Fibroblast of villous mesenchyme (primary cell): ENCODE measurements around the gene LAG3. TPM values are rescaled to one million over a fixed set of nuclear protein-coding genes. Genes with fewer than 3 reads are reported as not detected.

Experiments used
- DNase-seq: peaks from one replicate; pipeline ENCODE4 v3.0.0-alpha.2; 2010; ENCODE audit warnings: low read depth
- H3K4me3 ChIP-seq: 2 replicates; pipeline ENCODE4 v1.5.1; 2011; ENCODE audit warnings: low read depth, mild to moderate bottlenecking, low read length
- CTCF ChIP-seq: IDR thresholded peaks from 2 replicates; pipeline ENCODE4 v1.5.1; 2012; ENCODE audit warnings: low read depth, mild to moderate bottlenecking, low read length; ENCODE audit not compliant: insufficient read depth
- total RNA-seq: library from RNA; depleted of rRNA; stranded (reverse); fragments of >200 nt; gene quantifications from 2 replicates; pipeline ENCODE4 v1.2.3, GENCODE V29; 2012

LAG3 gene
- total RNA-seq, 1 donor, result 0.43 TPM

DNA sequence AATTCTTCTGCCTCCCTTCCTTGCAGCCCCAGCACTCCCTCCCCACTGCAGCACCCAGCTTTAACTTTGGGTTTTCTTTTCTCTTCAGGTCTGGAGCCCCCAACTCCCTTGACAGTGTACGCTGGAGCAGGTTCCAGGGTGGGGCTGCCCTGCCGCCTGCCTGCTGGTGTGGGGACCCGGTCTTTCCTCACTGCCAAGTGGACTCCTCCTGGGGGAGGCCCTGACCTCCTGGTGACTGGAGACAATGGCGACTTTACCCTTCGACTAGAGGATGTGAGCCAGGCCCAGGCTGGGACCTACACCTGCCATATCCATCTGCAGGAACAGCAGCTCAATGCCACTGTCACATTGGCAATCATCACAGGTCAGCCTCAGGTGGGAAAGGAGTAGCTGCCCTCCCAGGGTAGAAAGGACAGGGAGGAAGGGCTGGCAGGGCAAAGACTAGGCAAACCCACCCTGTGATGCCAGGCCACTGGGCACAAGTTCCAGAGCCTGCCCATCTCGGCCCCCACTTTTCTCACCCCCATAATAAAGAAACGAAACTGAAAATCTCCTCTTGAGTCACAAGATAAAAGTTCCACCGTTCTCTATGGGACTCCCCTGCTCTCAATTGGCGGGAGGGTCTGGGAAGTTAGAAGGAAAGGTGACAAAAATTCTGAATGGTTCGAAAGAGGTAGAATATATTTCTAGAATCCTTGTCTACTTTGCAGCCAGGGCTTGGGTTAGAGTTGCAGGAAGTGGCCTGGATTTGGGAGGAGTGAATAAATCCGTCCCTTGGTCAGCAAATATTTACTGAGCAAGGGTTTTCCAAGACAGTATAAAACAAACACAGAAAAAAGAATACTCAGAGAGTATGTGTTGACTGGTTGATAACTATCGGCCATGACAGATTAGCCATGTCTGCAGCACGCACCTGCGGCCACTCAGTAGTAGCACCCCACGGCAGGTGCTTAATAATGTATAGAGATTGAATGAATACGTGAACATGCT lies 3.2 kb downstream of the LAG3 start:
- DNase-seq, result no peak

GRCh38 chr12:6777386-6777785 lies 5.1 kb downstream of the LAG3 start:
- no peak for TF ChIP-seq CTCF
- H3K4me3 ChIP-seq, result no peak overlapping the region
- no peak for DNase-seq

More for the DNA sequence above, 3.2 kb downstream of the LAG3 start:
- H3K4me3 ChIP-seq, result no peak overlapping the region
- no peak for TF ChIP-seq CTCF

DNA sequence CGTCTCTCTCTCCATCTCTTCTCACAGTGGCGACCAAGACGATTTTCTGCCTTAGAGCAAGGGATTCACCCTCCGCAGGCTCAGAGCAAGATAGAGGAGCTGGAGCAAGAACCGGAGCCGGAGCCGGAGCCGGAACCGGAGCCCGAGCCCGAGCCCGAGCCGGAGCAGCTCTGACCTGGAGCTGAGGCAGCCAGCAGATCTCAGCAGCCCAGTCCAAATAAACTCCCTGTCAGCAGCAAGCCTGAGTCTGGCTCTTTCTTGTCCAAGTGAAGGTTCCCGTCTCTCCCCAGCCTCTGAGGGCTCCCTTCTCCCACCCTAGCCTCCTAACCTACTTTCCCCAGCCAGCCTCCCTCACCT lies 5.9 kb downstream of the LAG3 start:
- no peak for DNase-seq
- no peak for TF ChIP-seq CTCF
- peak overlapping the region; percentile 43 for H3K4me3 ChIP-seq

DNA sequence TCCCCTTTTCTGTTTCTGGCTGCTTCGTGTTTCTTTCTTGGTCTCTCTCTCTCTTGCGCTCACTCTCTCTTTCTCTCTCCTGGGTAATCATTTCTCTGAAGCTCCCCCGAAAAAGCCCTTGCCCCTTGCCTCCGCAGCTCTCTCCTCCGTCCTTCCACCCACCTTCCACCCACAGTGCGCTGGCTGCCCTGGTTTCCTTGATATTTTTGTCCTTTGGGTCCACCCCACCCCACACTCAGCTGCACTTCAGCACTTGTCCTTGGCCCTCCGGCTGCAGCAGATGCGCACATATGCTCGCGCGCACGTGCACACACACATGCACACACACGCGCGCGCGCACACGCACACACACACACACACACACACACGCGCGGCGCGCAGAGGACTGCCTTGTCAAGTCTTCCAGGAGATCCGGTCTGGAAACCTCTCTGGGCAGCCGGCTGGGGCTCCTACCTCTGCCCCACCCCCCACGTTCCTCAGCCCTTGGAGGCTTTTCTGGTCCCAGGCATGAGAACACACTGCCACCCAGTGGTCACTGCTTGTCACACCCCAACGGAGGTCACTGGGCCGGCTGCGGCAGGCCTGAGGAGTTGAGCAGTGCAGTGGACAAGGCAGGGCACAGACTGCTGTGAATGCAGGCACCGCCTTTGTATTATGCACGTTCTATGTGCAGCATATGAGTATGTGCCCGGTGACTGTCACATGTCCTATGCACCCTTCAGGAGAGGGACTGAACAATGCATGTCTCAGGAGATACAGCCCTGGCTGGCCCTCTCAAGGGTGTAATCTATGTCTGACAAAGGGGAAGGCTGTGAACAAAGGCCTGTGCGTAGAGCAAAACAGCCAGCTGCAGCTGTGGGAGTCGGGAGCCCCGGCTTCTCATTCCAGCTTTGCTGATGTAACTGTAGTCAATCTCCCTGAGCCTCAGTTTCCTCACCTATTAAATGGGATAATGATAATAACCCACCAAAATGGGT lies 6.5 kb downstream of the LAG3 start:
- DNase-seq, result peak; percentile 94
- H3K4me3 ChIP-seq, result peak overlapping the region; percentile 43
- TF ChIP-seq CTCF, result peak; percentile 97

DNA sequence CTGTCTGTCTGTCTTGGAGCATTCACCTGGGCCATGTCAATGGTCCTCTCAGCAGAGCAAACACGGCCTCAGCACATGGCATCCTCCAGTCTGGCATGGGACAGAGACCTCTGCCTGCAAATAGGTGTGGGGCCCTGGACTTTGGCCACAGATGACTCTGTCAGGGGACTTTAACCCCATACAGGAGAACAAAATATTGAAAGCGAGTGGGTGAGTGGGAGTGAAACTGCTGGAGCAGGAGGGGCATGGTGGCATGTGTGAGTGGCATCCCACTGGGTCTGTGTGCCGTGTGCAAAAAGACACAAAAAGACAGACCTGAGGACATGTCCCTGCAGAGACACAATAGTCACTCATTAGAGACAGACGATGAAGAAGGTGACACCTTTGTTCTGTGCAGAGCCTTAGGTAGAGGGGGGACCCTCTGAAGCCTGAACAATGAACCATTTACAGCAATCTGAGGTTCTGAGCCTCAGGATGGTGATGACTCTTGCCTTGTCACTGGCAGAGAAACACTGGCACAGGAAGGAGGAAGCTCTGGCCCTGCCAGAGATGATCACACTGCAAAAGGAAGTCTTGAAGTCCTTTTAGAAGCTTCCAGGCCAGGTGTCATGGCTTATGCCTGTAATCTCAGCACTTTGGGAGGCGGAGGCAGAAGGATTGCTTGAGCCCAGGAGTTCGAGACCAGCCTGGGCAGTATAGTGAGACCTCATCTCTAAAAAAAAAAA lies 7.5 kb downstream of the LAG3 start:
- no peak overlapping the region for H3K4me3 ChIP-seq
- no peak for DNase-seq
- TF ChIP-seq CTCF, result no peak

DNA sequence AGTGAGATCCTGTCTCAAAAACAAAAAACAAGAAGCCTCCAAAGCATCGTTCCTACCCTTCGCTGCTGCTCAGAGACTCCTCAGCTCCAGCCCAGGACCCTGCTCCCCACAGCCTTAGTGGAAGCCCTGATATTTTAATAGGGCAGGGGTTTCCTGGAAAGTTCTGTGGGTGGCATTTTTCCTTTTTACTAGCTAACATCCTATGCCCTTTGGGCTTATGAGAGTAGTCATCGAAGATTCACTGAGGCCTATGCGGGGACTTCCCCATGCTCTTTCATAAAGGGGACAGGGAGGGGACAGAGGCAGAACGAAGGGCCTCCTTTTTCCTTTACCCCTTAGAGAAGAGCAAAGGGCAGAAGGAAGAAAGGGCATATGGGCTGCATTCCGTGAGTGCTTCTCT lies 8.3 kb downstream of the LAG3 start:
- no peak for TF ChIP-seq CTCF
- H3K4me3 ChIP-seq, result no peak overlapping the region
- DNase-seq, result no peak
